ENCODE data around the gene ARPC5. TPM values are rescaled to one million over a fixed set of nuclear protein-coding genes. Genes with fewer than 3 reads are reported as not detected.

Gene ARPC5
- total RNA-seq, 4 donors from 2014 or later: 73.0 to 234 (median 170) TPM

DNA sequence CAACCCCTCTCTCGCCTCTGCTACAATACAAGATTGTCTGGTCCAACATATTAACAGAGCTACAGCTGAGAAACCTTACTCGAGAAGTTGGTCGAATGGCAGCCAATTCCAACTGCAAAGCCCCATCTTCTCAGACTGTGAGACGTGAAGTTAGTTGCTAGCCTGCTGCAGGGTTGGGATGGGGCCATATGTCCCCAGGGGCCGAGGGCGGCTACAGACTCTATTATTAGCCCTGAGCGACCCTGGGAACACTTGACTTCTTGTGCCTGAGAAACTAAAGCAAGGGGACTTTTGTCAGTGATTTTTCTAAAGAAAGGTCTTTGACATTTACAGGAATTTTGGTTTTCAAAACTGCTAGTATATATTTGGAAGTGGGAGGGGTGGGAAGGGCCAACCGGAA, 59.0 kb downstream of the ARPC5 start:
- no peak for TF ChIP-seq POLR2A (IDR thresholded peaks at IDR 0.05)
- no peak for TF ChIP-seq CTCF (IDR thresholded peaks at IDR 0.05)
- no peaks in the 10 kb centered on the region for H3K4me1 ChIP-seq
- H3K27ac ChIP-seq: peak overlapping the region in 1 of 2 donors; percentile 27
- H3K36me3 ChIP-seq: no peaks in the 10 kb centered on the region
- no peaks in the 10 kb centered on the region for H3K9me3 ChIP-seq
- intact Hi-C loops (cut with DNase I; ENCODE audit: low total_unique reads): no loop called here
- no peak overlapping the region for H3K4me3 ChIP-seq
- no peaks in the 10 kb centered on the region for H3K27me3 ChIP-seq
- no peak for DNase-seq

DNA sequence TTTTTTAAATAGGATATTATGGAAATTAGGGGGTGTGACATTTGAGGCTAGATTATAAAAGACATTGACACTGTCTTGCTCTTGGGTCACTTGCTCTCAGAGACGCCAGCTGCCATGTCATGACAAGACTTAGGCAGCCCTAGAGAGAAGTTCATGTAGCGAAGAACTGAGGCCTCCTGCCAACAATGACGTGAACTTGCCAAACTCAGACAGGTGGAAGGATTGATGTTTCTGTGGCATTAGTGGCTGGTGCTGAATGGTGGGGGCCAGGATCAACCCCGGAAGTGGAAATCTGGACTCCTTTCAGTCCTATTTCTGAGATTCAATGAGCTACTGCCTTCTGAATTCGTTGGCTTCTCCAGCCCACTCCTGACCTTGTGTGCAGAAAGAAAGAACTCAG, 60.0 kb downstream of the ARPC5 start:
- H3K27ac ChIP-seq: no peak overlapping the region
- no peak for DNase-seq
- H3K27me3 ChIP-seq: no peaks in the 10 kb centered on the region
- intact Hi-C loops (cut with DNase I; ENCODE audit: low total_unique reads): no loop called here
- no peak overlapping the region for H3K4me3 ChIP-seq
- no peaks in the 10 kb centered on the region for H3K9me3 ChIP-seq
- H3K36me3 ChIP-seq: no peaks in the 10 kb centered on the region
- H3K4me1 ChIP-seq: no peaks in the 10 kb centered on the region
- TF ChIP-seq POLR2A (IDR thresholded peaks at IDR 0.05): no peak
- TF ChIP-seq CTCF (IDR thresholded peaks at IDR 0.05): no peak

GRCh38 chr1:183572721-183573120, 62.9 kb downstream of the ARPC5 start:
- TF ChIP-seq CTCF (IDR thresholded peaks at IDR 0.05): no peak
- no peak for TF ChIP-seq POLR2A (IDR thresholded peaks at IDR 0.05)

DNA sequence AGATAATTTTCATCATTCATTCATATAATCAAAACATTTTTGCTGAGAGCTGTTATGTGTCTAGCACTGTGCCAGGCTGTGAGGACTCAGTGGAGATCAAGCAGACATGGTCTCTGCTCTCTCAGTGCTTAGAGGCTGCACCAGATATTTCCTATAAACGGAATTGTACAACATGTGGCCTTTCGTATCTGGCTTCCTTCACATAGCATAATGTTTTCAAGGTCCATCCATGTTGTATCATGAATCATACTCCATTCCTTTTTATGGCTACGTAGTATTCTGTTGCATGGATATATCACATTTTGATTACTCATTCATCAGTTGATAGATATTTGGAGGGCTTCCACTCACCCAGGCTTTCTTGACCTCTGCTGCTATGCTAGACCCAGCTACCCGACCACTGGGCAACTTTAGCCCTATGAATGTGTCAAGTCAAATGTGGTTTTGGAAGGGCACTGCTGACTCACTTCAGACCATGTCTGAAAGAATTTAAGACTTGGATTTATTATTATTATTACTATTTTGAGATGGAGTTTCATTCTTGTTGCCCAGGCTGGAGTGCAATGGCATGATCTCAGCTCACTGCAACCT, 63.8 kb downstream of the ARPC5 start:
- TF ChIP-seq CTCF (IDR thresholded peaks at IDR 0.05) (no peak), POLR2A (IDR thresholded peaks at IDR 0.05) (no peak)
- no peaks in the 10 kb centered on the region for H3K36me3 ChIP-seq
- H3K9me3 ChIP-seq: no peaks in the 10 kb centered on the region
- H3K27me3 ChIP-seq: no peaks in the 10 kb centered on the region
- H3K4me3 ChIP-seq: no peak overlapping the region
- no peak overlapping the region for H3K27ac ChIP-seq
- no peaks in the 10 kb centered on the region for H3K4me1 ChIP-seq
- intact Hi-C loops (cut with DNase I; ENCODE audit: low total_unique reads): no loop called here
- no peak for DNase-seq

More at GRCh38 chr1:183572721-183573120, 62.9 kb downstream of the ARPC5 start:
- Histone ChIP-seq H3K27me3 (no peaks in the 10 kb centered on the region), H3K4me3 (no peak overlapping the region), H3K4me1 (no peaks in the 10 kb centered on the region), H3K36me3 (no peaks in the 10 kb centered on the region), H3K27ac (no peak overlapping the region), H3K9me3 (no peaks in the 10 kb centered on the region)
- DNase-seq: no peak
- intact Hi-C loops (cut with DNase I; ENCODE audit: low total_unique reads): no loop called here

Other genes with a start within 250 kb of the ARPC5 start
- 1 to 10 TPM in 2 of 4 donors, under 1 TPM in 1, not detected in 1; 0.85 to 2.8 (median 1.5) TPM for gene NMNAT2, start 217.4 kb downstream of the ARPC5 start, total RNA-seq
- gene SMG7, start 163.3 kb downstream of the ARPC5 start, total RNA-seq: 10 to 100 TPM in 3 of 4 donors, 1 to 10 TPM in 1; 9.1 to 63.1 (median 37.0) TPM
- 1 to 10 TPM in 3 of 4 donors, under 1 TPM in 1; 0.51 to 9.7 (median 3.0) TPM for gene NCF2, start 45.3 kb downstream of the ARPC5 start, total RNA-seq
- under 1 TPM in 2 of 4 donors, not detected in 2; 0.40 to 0.76 TPM for gene APOBEC4, start 17.5 kb upstream of the ARPC5 start, total RNA-seq
- gene RGL1, start 169.3 kb upstream of the ARPC5 start, total RNA-seq: 10 to 100 TPM in 2 of 4 donors, 1 to 10 TPM in 2; 6.9 to 92.9 (median 16.3) TPM